Caco-2 (cell line): ENCODE data around the gene ASMT. TPM values are rescaled to one million over a fixed set of nuclear protein-coding genes. Genes with fewer than 3 reads are reported as not detected.
A peak's percentile ranks its signal among the peaks of the same experiment; 100 is the strongest.

Experiments
- BruUV-seq: library from RNA; stranded (reverse); fragments of 400-500 nt; replicated peaks from 2 replicates; lab custom pipeline; 2021; lab: Mats Ljungman, UMichigan
- CTCF ChIA-PET: fragments of 300-600 bp; sonication (Branson Sonifier 250); formaldehyde crosslinking; loops from one replicate; lab custom pipeline; 2022; ENCODE audit warnings: antibody characterized with exemption; lab: Charles Lee
- POLR2A ChIA-PET: fragments of 300-600 bp; sonication (Branson Sonifier 250); formaldehyde crosslinking; loops from one replicate; lab custom pipeline; 2022; ENCODE audit warnings: antibody characterized with exemption; lab: Charles Lee
- DNase-seq, 2 experiments: peaks; one replicate each; pipeline versions ENCODE4 v3.0.0 to v3.0.0-alpha.2; 2020 to 2022
- H3K27me3 ChIP-seq: replicated peaks from 2 replicates; pipeline ENCODE4 v1.6.0; 2011; ENCODE audit warnings: low read length; ENCODE audit not compliant: control insufficient read depth, insufficient read depth
- H3K36me3 ChIP-seq: 2 replicates; pipeline ENCODE4 v1.5.1; 2011; ENCODE audit warnings: low read length; ENCODE audit not compliant: control insufficient read depth, insufficient read depth
- H3K4me1 ChIP-seq: fragments of 250-450 bp; sonication (Bioruptor Pico); 2 replicates; pipeline ENCODE4 v1.5.1; 2020; ENCODE audit warnings: mild to moderate bottlenecking
- H3K4me3 ChIP-seq: 2 replicates; pipeline ENCODE4 v1.5.1; 2011; ENCODE audit warnings: low read depth, mild to moderate bottlenecking, control low read depth, low read length
- H3K9me3 ChIP-seq: fragments of 250-450 bp; sonication (Bioruptor Pico); 2 replicates; pipeline ENCODE4 v1.5.1; 2020; ENCODE audit warnings: mild to moderate bottlenecking, moderate library complexity
- H3K27ac Mint-ChIP-seq: one replicate; pipeline ENCODE4 v1.8.0; 2022; ENCODE audit warnings: mixed read lengths; ENCODE audit not compliant: unreplicated experiment
- H3K27me3 Mint-ChIP-seq: one replicate; pipeline ENCODE4 v1.8.0; 2022; ENCODE audit warnings: mixed read lengths; ENCODE audit not compliant: insufficient read depth, unreplicated experiment
- H3K36me3 Mint-ChIP-seq: one replicate; pipeline ENCODE4 v1.8.0; 2022; ENCODE audit warnings: mild to moderate bottlenecking, mixed read lengths; ENCODE audit not compliant: insufficient read depth, unreplicated experiment
- H3K4me1 Mint-ChIP-seq: one replicate; pipeline ENCODE4 v1.8.0; 2022; ENCODE audit warnings: low read depth, mixed read lengths; ENCODE audit not compliant: unreplicated experiment
- H3K4me3 Mint-ChIP-seq: one replicate; pipeline ENCODE4 v1.8.0; 2022; ENCODE audit warnings: mild to moderate bottlenecking, moderate library complexity, mixed read lengths; ENCODE audit not compliant: unreplicated experiment
- H3K9me3 Mint-ChIP-seq: one replicate; pipeline ENCODE4 v1.8.0; 2022; ENCODE audit warnings: mixed read lengths; ENCODE audit not compliant: unreplicated experiment
- CTCF ChIP-seq, 2 experiments: fragments of 200-600 bp in 1 of 2; IDR thresholded peaks; 1 replicate in 1 of 2; 2 replicates in 1 of 2; pipeline versions ENCODE4 v1.5.1 to v1.8.0; 2011 to 2022; ENCODE audit warnings: antibody characterized with exemption in 1 of 2, control low read depth in 1 of 2, inconsistent platforms in 1 of 2, low read depth in 1 of 2, low read length in 1 of 2, mild to moderate bottlenecking in 1 of 2, moderate library complexity in 1 of 2; ENCODE audit not compliant: insufficient read depth in 1 of 2, severe bottlenecking in 1 of 2, unreplicated experiment in 1 of 2
- intact Hi-C: fragments of 100-400 bp; cut with micrococcal nuclease; formaldehyde crosslinking; loops from one replicate; pipeline ENCODE4 v1.10.0; 2022; ENCODE audit not compliant: unreplicated experiment
- total RNA-seq: library from RNA; stranded (reverse); gene quantifications from 2 replicates; pipeline ENCODE4 v1.2.3, GENCODE V29; 2022

Gene ASMT
- total RNA-seq, 1 experiment from 2014 or later: not detected

GRCh38 chrX:1598876-1599790 is 15.7 kb upstream of the ASMT start:
- Histone ChIP-seq H3K36me3 (peaks cover 8% of the 10 kb centered on the region), H3K4me3 (no peak overlapping the region), H3K27me3 (no peaks in the 10 kb centered on the region), H3K4me1 (no peaks in the 10 kb centered on the region), H3K9me3 (no peaks in the 10 kb centered on the region)
- ChIA-PET POLR2A (no interaction called here), CTCF (no interaction called here)
- no peak for DNase-seq
- H3K36me3 Mint-ChIP-seq: peaks cover 89% of the 10 kb centered on the region
- H3K4me1 Mint-ChIP-seq: no peaks in the 10 kb centered on the region
- peak overlapping the region; percentile 34 for H3K27ac Mint-ChIP-seq
- H3K27me3 Mint-ChIP-seq: no peaks in the 10 kb centered on the region
- no TSS peak for BruUV-seq
- intact Hi-C loops: no loop called here
- no peak overlapping the region for H3K4me3 Mint-ChIP-seq
- no peak for TF ChIP-seq CTCF (IDR thresholded peaks at IDR 0.05; ENCODE audit: insufficient read depth in 1 of 2, low read depth in 1 of 2, low read length in 1 of 2, severe bottlenecking in 1 of 2, unreplicated experiment in 1 of 2)
- no peaks in the 10 kb centered on the region for H3K9me3 Mint-ChIP-seq

GRCh38 chrX:1599791-1600405 is 15.0 kb upstream of the ASMT start:
- ChIA-PET CTCF (no interaction called here), POLR2A (no interaction called here)
- H3K4me1 Mint-ChIP-seq: no peaks in the 10 kb centered on the region
- H3K27ac Mint-ChIP-seq: no peak overlapping the region
- no peak overlapping the region for H3K4me3 ChIP-seq
- no peaks in the 10 kb centered on the region for H3K9me3 Mint-ChIP-seq
- peaks cover 88% of the 10 kb centered on the region for H3K36me3 Mint-ChIP-seq
- H3K27me3 ChIP-seq: no peaks in the 10 kb centered on the region
- TF ChIP-seq CTCF (IDR thresholded peaks at IDR 0.05; ENCODE audit: insufficient read depth in 1 of 2, low read depth in 1 of 2, low read length in 1 of 2, severe bottlenecking in 1 of 2, unreplicated experiment in 1 of 2): no peak
- H3K27me3 Mint-ChIP-seq: no peaks in the 10 kb centered on the region
- no peak for DNase-seq
- H3K9me3 ChIP-seq: no peaks in the 10 kb centered on the region
- H3K4me3 Mint-ChIP-seq: no peak overlapping the region
- peaks cover 8% of the 10 kb centered on the region for H3K36me3 ChIP-seq
- no peaks in the 10 kb centered on the region for H3K4me1 ChIP-seq
- no TSS peak for BruUV-seq
- intact Hi-C loops: no loop called here

GRCh38 chrX:1600406-1601050 is 14.3 kb upstream of the ASMT start:
- peaks cover 4% of the 10 kb centered on the region for H3K36me3 ChIP-seq
- H3K4me1 ChIP-seq: no peaks in the 10 kb centered on the region
- no peaks in the 10 kb centered on the region for H3K4me1 Mint-ChIP-seq
- POLR2A ChIA-PET: no interaction called here
- H3K9me3 Mint-ChIP-seq: no peaks in the 10 kb centered on the region
- H3K4me3 Mint-ChIP-seq: no peak overlapping the region
- H3K27me3 ChIP-seq: no peaks in the 10 kb centered on the region
- no peaks in the 10 kb centered on the region for H3K27me3 Mint-ChIP-seq
- no peaks in the 10 kb centered on the region for H3K9me3 ChIP-seq
- peaks cover 82% of the 10 kb centered on the region for H3K36me3 Mint-ChIP-seq
- H3K4me3 ChIP-seq: no peak overlapping the region
- DNase-seq: no peak
- no peak for TF ChIP-seq CTCF (IDR thresholded peaks at IDR 0.05; ENCODE audit: insufficient read depth in 1 of 2, low read depth in 1 of 2, low read length in 1 of 2, severe bottlenecking in 1 of 2, unreplicated experiment in 1 of 2)
- intact Hi-C loops: no loop called here
- CTCF ChIA-PET: no interaction called here
- H3K27ac Mint-ChIP-seq: no peak overlapping the region
- BruUV-seq: no TSS peak
